H1 (cell line): ENCODE data around the gene TNRC6B. TPM values are rescaled to one million over a fixed set of nuclear protein-coding genes. Genes with fewer than 3 reads are reported as not detected.

Experiments
- CTCF ChIA-PET: fragments of 300-600 bp; sonication (Branson Sonifier 250); formaldehyde crosslinking; loops from one replicate; lab custom pipeline; 2021; ENCODE audit not compliant: partially characterized antibody; lab: Charles Lee
- POLR2A ChIA-PET: fragments of 300-600 bp; sonication (Branson Sonifier 250); formaldehyde crosslinking; loops from one replicate; lab custom pipeline; 2021; ENCODE audit warnings: inconsistent platforms; ENCODE audit not compliant: partially characterized antibody; lab: Charles Lee
- DNase-seq, 2 experiments: peaks; one replicate each; pipeline versions ENCODE4 v3.0.0 to v3.0.0-alpha.2; 2010 to 2022; ENCODE audit warnings: low spot score in 2 of 2, low read depth in 1 of 2, mixed read lengths in 1 of 2
- FAIRE-seq: peaks from 2 replicates; lab custom pipeline; 2011; peaks lifted over from hg19 to GRCh38; lab: Jason Lieb, UNC
- H2AFZ ChIP-seq: 2 replicates; pipeline ENCODE4 v1.8.1; 2012; ENCODE audit warnings: low read length, inconsistent platforms
- H2AK5ac ChIP-seq: 2 replicates; pipeline ENCODE4 v1.6.1; 2013; ENCODE audit warnings: low read depth, low read length
- H2BK120ac ChIP-seq: replicated peaks from 2 replicates; pipeline ENCODE3; 2013; ENCODE audit warnings: low read depth, low read length, inconsistent platforms
- H2BK12ac ChIP-seq: 2 replicates; pipeline ENCODE4 v1.6.1; 2013; ENCODE audit warnings: low read depth, low read length
- H2BK15ac ChIP-seq: 2 replicates; pipeline ENCODE4 v1.6.1; 2013; ENCODE audit warnings: low read length
- H2BK20ac ChIP-seq: 2 replicates; pipeline ENCODE4 v1.6.1; 2013; ENCODE audit warnings: low read length
- H2BK5ac ChIP-seq: 2 replicates; pipeline ENCODE4 v1.6.1; 2013; ENCODE audit warnings: low read depth, low read length
- H3K14ac ChIP-seq: 2 replicates; pipeline ENCODE4 v1.6.1; 2013; ENCODE audit warnings: inconsistent platforms; ENCODE audit not compliant: insufficient read length
- H3K18ac ChIP-seq: 2 replicates; pipeline ENCODE4 v1.6.1; 2013; ENCODE audit warnings: low read length; ENCODE audit errors: extremely low read depth
- H3K23ac ChIP-seq: 2 replicates; pipeline ENCODE4 v1.6.1; 2013; ENCODE audit warnings: inconsistent platforms; ENCODE audit not compliant: insufficient read length
- H3K23me2 ChIP-seq: 2 replicates; pipeline ENCODE4 v1.6.1; 2013; ENCODE audit warnings: low read depth, low read length
- H3K27ac ChIP-seq: 2 replicates; pipeline ENCODE4 v1.6.1; 2011; ENCODE audit warnings: low read depth, low read length, inconsistent platforms
- H3K27me3 ChIP-seq, 4 experiments: replicated peaks in 1 of 4; 1 replicate in 1 of 4; 2 replicates in 3 of 4; pipeline versions ENCODE4 v1.6.1 to v1.8.1; 2011 to 2013; ENCODE audit warnings: low read length in 3 of 4, mild to moderate bottlenecking in 3 of 4, inconsistent platforms in 2 of 4, mixed read lengths in 2 of 4, moderate library complexity in 1 of 4; ENCODE audit not compliant: control insufficient read depth in 3 of 4, insufficient read depth in 3 of 4; ENCODE audit errors: extremely low read depth in 1 of 4
- H3K36me3 ChIP-seq, 4 experiments: 2 replicates each; pipeline versions ENCODE4 v1.6.1 to v1.8.1; 2011 to 2013; ENCODE audit warnings: mild to moderate bottlenecking in 4 of 4, low read length in 3 of 4, moderate library complexity in 2 of 4, control low read depth in 1 of 4, inconsistent platforms in 1 of 4; ENCODE audit not compliant: insufficient read depth in 4 of 4, control insufficient read depth in 2 of 4
- H3K4ac ChIP-seq: replicated peaks from 2 replicates; pipeline ENCODE3; 2013; ENCODE audit warnings: low read length, low read depth, mixed read lengths, inconsistent platforms; ENCODE audit not compliant: insufficient read length
- H3K4me1 ChIP-seq, 4 experiments: replicated peaks in 1 of 4; 1 replicate in 1 of 4; 2 replicates in 3 of 4; pipeline versions ENCODE4 v1.6.1 to v1.8.1; 2011 to 2013; ENCODE audit warnings: low read length in 3 of 4, inconsistent platforms in 2 of 4, mixed read lengths in 1 of 4; ENCODE audit not compliant: insufficient read depth in 4 of 4, control insufficient read depth in 3 of 4
- H3K4me2 ChIP-seq, 2 experiments: 2 replicates each; pipeline versions ENCODE4 v1.6.1 to v1.8.1; 2011 to 2013; ENCODE audit warnings: low read depth in 2 of 2, low read length in 2 of 2, control low read depth in 1 of 2, inconsistent platforms in 1 of 2, mild to moderate bottlenecking in 1 of 2; ENCODE audit not compliant: insufficient read depth in 1 of 2
- H3K4me3 ChIP-seq, 4 experiments: fragments of 200-600, 300-600 bp in 1 of 4; sonication (generic), shearing (Covaris generic), sonication (Bioruptor Twin) in 1 of 4; 2 replicates each; pipeline versions ENCODE4 v1.5.1 to v1.8.1; 2011 to 2016; ENCODE audit warnings: low read length in 4 of 4, low read depth in 3 of 4, control low read depth in 2 of 4, inconsistent platforms in 2 of 4, mild to moderate bottlenecking in 2 of 4, mixed read lengths in 1 of 4, moderate library complexity in 1 of 4; ENCODE audit not compliant: insufficient read depth in 2 of 4; ENCODE audit errors: extremely low read depth in 1 of 4
- H3K56ac ChIP-seq: replicated peaks from 2 replicates; pipeline ENCODE3; 2013; ENCODE audit warnings: low read depth, mild to moderate bottlenecking, mixed read lengths, low read length, inconsistent platforms; ENCODE audit not compliant: insufficient read length
- H3K79me1 ChIP-seq: 2 replicates; pipeline ENCODE4 v1.6.1; 2013; ENCODE audit warnings: low read depth, low read length, control low read depth
- H3K79me2 ChIP-seq, 2 experiments: 2 replicates each; pipeline versions ENCODE4 v1.6.1 to v1.8.1; 2012 to 2013; ENCODE audit warnings: low read length in 2 of 2, mild to moderate bottlenecking in 2 of 2, inconsistent platforms in 1 of 2; ENCODE audit not compliant: insufficient read depth in 2 of 2, control insufficient read depth in 1 of 2
- H3K9ac ChIP-seq, 4 experiments: replicated peaks in 1 of 4; 1 replicate in 1 of 4; 2 replicates in 3 of 4; pipeline versions ENCODE4 v1.6.1 to v1.8.1; 2011 to 2013; ENCODE audit warnings: low read depth in 3 of 4, low read length in 3 of 4, control low read depth in 2 of 4, mild to moderate bottlenecking in 2 of 4, moderate library complexity in 2 of 4, inconsistent platforms in 1 of 4; ENCODE audit errors: extremely low read depth in 1 of 4
- H3K9me3 ChIP-seq, 2 experiments: 2 replicates each; pipeline versions ENCODE4 v1.6.1 to v1.8.1; 2012 to 2013; ENCODE audit warnings: mild to moderate bottlenecking in 2 of 2, moderate library complexity in 2 of 2, control low read depth in 1 of 2, inconsistent platforms in 1 of 2, low read depth in 1 of 2, low read length in 1 of 2, mixed read lengths in 1 of 2; ENCODE audit not compliant: insufficient read depth in 2 of 2
- H4K20me1 ChIP-seq, 2 experiments: replicated peaks in 1 of 2; 2 replicates each; pipeline versions ENCODE3 to v1.8.1; 2011 to 2013; ENCODE audit warnings: inconsistent platforms in 2 of 2, low read length in 2 of 2, mild to moderate bottlenecking in 1 of 2; ENCODE audit not compliant: insufficient read depth in 2 of 2, control insufficient read depth in 1 of 2
- H4K5ac ChIP-seq: 2 replicates; pipeline ENCODE4 v1.6.1; 2013; ENCODE audit warnings: low read length, low read depth, mixed read lengths, inconsistent platforms; ENCODE audit not compliant: insufficient read length
- H4K8ac ChIP-seq: 2 replicates; pipeline ENCODE4 v1.8.0; 2013; ENCODE audit warnings: mild to moderate bottlenecking, moderate library complexity, low read length, inconsistent platforms; ENCODE audit not compliant: insufficient read depth; ENCODE audit errors: extremely low read depth
- H4K91ac ChIP-seq: replicated peaks from 2 replicates; pipeline ENCODE3; 2013; ENCODE audit warnings: low read length, mixed read lengths, inconsistent platforms; ENCODE audit not compliant: insufficient read length
- ASH2L ChIP-seq: fragments of 200-600, 300-600 bp; sonication (generic); IDR thresholded peaks from one replicate; pipeline ENCODE4 v1.7.1; 2017; ENCODE audit warnings: low read length
- CTBP2 ChIP-seq: IDR thresholded peaks from 2 replicates; pipeline ENCODE4 v1.7.0; 2011; ENCODE audit warnings: borderline replicate concordance, mild to moderate bottlenecking, moderate library complexity, mixed read lengths, low read length; ENCODE audit not compliant: insufficient read depth, insufficient read length
- JUND ChIP-seq: IDR thresholded peaks from 2 replicates; pipeline ENCODE4 v1.6.1; 2011; ENCODE audit warnings: mild to moderate bottlenecking, improper control_type of control experiment, low read length
- POLR2A ChIP-seq, 2 experiments: IDR thresholded peaks; 1 replicate in 1 of 2; 2 replicates in 1 of 2; pipeline ENCODE4 v1.6.1; 2011; ENCODE audit warnings: low read depth in 2 of 2, low read length in 2 of 2, mild to moderate bottlenecking in 2 of 2; ENCODE audit errors: control extremely low read depth in 1 of 2
- TBP ChIP-seq: IDR thresholded peaks from 2 replicates; pipeline ENCODE4 v1.6.1; 2011; ENCODE audit warnings: low read depth, low read length, improper control_type of control experiment
- WGBS, 2 experiments: shearing (Covaris generic) in 1 of 2; methylation state at CpG; one replicate each; pipeline versions ENCODE4 v1.1.6 to v1.1.7; 2013 to 2015; ENCODE audit warnings: low lambda C conversion rate in 2 of 2, mixed read lengths in 2 of 2, inconsistent platforms in 1 of 2, low coverage in 1 of 2, missing lambda C conversion rate in 1 of 2; ENCODE audit not compliant: insufficient replicate concordance in 2 of 2, insufficient coverage in 1 of 2, insufficient read length in 1 of 2; ENCODE audit errors: extremely low coverage in 1 of 2, missing lambda C conversion rate in 1 of 2; 5-methylcytosine and 5-hydroxymethylcytosine counted together
- polyA plus RNA-seq, 7 experiments: library from polyadenylated mRNA; depleted of rRNA in 3 of 7; stranded (reverse) in 5 of 7; unstranded in 2 of 7; fragments of >200 nt in 5 of 7; fragments of 200-250 nt in 2 of 7; gene quantifications; 1 replicate in 5 of 7; 2 replicates in 1 of 7; 4 replicates in 1 of 7; pipeline versions ENCODE4 v1.2.1 to v1.2.3, GENCODE V29; 2011 to 2013; ENCODE audit warnings: missing spikeins in 2 of 7, mixed read lengths in 2 of 7
- total RNA-seq: library from RNA; stranded (reverse); fragmentation: NEBNext Ultra II Directional; extraction: Animal tissue kit (Norgen Biotek cat#: 25700); gene quantifications from 2 replicates; pipeline ENCODE4 v1.2.1, GENCODE V29; 2021
- TF ChIP-seq, protein P1 (sequence below): IDR thresholded peaks from 2 replicates; pipeline ENCODE4 v1.6.1; 2012; ENCODE audit warnings: low read length, inconsistent platforms

TNRC6B gene
- total and polyA plus RNA-seq, 2 of the 8 experiments (the other 6 are each of a cell fraction or from before 2014, with no cell fraction given) = 12.5 to 48.9 TPM

DNA sequence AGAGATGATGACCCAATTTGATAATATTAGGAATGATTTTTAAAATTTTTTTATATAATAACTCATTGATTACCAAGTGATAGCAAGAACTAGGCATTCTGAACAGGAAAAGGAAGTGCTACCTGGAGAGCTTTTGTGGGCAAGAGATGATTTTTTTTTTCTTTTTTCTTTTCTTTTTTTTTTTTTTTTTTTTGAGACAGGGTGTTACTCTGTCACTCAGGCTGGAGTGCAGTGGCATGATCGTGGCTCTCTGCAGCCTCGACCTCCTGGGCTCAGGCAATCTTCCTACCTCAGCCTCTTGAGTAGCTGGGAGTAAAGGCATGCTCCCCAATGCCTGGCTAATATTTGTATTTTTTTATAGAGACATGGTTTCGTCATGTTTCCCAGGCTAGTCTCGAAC lies 40.4 kb downstream of the TNRC6B start:
- CTCF ChIA-PET = interaction anchor here (1.4 kb wide), 1 partner anchor 23 kb away, joined by 3 read pairs; no protein-coding TSS in a partner anchor
- Histone ChIP-seq H2BK15ac (no peak overlapping the region), H2BK5ac (0 out of 2 replicates have a peak overlapping the region, but pooled peaks have one; percentile 17), H2BK12ac (no peak overlapping the region), H4K5ac (no peak overlapping the region), H4K91ac (no peak overlapping the region), H2AFZ (no peak overlapping the region), H3K79me1 (peaks cover 19% of the 10 kb centered on the region), H2AK5ac (no peak overlapping the region), H3K27ac (no peak overlapping the region), H3K9ac (no peak overlapping the region), H3K9me3 (no peaks in the 10 kb centered on the region), H3K14ac (no peak overlapping the region), H3K4me2 (no peak overlapping the region), H4K8ac (no peak overlapping the region), H2BK20ac (no peak overlapping the region), H2BK120ac (no peak overlapping the region), H3K56ac (no peak overlapping the region), H4K20me1 (peaks cover 17 to 30% of the 10 kb centered on the region in 2 experiments), H3K18ac (no peak overlapping the region), H3K4me3 (no peak overlapping the region), H3K23me2 (no peaks in the 10 kb centered on the region), H3K4ac (no peak overlapping the region), H3K79me2 (peaks cover 16 to 100% of the 10 kb centered on the region in 2 experiments), H3K23ac (no peak overlapping the region), H3K27me3 (no peaks in the 10 kb centered on the region), H3K4me1 (peaks cover 16 to 37% (median 22%) of the 10 kb centered on the region in 4 experiments), H3K36me3 (no peaks in the 10 kb centered on the region)
- FAIRE-seq (no peak), DNase-seq (no peak)
- POLR2A ChIA-PET = interaction anchor here (1.1 to 1.5 kb wide), 2 partner anchors 10 to 17 kb away, joined by 3 to 5 read pairs; no protein-coding TSS in a partner anchor
- 98% methylated on average over 3 of the region's 4 CpGs; no CpG with 5 or more reads in 1 of the 2 experiments for WGBS, 2 experiments
- TF ChIP-seq POLR2A (IDR thresholded peaks at IDR 0.05; ENCODE audit: control extremely low read depth in 1 of 2, low read depth in 2 of 2, low read length in 2 of 2) (no peak), CTBP2 (no peak), ASH2L (no peak), JUND (no peak), TBP (no peak)
- TF ChIP-seq, protein P1, sequence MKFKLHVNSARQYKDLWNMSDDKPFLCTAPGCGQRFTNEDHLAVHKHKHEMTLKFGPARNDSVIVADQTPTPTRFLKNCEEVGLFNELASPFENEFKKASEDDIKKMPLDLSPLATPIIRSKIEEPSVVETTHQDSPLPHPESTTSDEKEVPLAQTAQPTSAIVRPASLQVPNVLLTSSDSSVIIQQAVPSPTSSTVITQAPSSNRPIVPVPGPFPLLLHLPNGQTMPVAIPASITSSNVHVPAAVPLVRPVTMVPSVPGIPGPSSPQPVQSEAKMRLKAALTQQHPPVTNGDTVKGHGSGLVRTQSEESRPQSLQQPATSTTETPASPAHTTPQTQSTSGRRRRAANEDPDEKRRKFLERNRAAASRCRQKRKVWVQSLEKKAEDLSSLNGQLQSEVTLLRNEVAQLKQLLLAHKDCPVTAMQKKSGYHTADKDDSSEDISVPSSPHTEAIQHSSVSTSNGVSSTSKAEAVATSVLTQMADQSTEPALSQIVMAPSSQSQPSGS = no peak
